GM21717 (cell line): ENCODE data around the gene ZNF202.

Experiments
- ATAC-seq: cut with Tn5 transposase; IDR thresholded peaks from one replicate; pipeline ENCODE4 v1.9.1; 2021; ENCODE audit warnings: mild to moderate bottlenecking, moderate library complexity; ENCODE audit not compliant: unreplicated experiment

ZNF202 gene

GRCh38 chr11:123684601-123685000 is 56.9 kb downstream of the ZNF202 start:
- ATAC-seq: no peak

DNA sequence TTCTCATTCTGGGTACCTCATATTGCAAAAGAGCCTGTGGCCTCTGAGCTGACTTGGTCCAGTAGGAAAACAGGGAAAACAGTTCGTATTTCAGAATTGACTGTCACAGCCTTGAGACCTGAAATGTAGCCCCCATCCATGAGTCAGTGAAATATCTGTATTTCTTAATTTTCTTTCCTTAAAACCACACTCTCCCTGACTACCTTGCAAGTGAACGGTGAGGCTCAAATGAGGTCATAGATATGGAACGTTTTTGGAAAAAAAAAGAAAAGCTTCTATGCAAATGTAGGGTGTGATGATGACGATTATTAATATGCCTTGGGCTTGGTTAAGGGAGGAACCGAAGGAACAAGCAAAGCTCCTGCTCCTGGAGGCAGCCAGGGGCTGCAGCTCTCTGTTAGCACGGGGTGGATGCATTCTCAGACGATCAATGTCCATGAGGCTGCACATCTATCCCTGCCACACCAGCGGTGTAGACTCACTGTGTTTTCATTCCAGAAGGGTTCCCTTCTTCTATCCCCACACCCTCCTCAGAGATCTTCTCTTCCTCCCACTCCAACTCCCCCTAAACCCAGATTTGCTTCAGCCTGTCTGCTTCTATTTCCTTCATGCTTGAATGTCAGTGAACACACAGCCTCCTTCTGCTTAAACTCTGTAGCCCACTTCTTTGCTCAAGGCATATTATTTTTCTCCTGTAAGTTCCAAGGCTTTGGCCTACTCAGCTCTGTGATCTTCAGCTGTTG is 57.9 kb downstream of the ZNF202 start:
- ATAC-seq: no peak

DNA sequence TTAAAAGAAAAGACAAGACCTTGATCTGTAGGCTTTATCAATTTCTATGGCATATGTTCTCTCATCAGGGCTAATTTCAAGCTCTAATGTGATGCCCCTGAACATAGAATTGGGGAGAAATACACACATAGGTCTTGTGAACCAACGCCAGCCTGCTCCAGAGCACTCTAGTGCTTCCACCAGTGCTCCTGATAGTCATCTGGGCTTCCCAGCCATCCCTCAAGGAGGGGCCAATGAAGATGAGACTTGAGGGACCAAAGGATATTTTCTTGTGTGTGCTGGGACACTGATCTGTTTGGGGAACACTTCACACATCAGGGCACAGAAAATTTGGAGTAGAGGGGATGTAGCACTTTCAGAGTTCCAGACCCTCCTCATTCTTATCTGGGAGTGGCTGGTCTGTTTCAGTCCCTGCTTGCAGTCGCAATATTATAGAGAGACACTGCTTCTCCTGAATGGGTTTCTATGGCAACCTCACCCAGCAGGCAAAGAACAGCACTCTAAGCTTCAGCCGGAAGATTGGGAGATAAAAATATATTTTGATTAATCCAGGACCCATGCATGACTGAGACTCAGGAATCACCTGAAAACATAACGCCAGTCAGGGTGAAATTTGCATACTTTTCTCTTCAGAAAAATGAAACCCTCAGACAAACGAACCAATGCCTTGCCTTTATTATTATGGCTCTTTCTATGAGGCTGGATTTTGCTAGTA is 58.6 kb downstream of the ZNF202 start:
- ATAC-seq: no peak

DNA sequence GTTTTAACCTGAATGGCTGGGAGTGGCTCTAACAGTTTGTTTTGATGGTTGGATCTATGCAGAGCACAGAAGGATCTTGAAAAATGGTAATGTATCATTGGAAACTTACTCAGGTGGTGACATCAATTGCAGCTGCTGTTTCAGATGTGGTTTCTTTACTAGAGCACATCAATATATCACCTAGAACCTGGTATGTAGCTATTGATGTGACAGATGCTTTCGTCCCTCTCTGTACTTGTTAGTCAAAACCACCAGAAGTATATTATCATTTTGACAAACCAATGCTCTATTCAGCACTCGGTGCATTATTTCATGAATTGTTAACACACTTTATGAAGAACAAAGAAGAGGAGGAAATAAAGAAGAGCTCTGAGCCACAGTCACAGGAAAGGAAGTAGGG is 60.4 kb downstream of the ZNF202 start:
- ATAC-seq: no peak

DNA sequence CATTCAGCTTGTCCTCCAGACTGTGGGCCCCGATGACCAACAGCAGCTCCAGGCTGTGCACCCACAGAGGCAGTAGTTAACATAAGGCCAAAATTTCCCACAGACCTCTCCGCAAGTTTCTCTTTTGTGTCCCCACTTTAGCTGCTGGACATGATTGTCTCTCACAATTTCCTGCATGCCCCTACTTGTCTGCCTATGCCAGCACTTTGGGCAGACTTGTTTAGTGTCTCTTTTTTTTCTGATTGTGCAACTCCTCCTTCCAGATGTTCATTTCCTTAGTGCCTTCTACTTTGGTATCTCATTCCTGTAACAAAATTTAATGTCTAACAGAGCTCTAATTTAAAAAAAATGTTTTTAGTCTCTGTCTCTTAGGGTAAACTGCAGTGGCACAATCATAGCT is 63.2 kb downstream of the ZNF202 start:
- no peak for ATAC-seq

GRCh38 chr11:123677510-123677909 is 64.0 kb downstream of the ZNF202 start:
- ATAC-seq: no peak

DNA sequence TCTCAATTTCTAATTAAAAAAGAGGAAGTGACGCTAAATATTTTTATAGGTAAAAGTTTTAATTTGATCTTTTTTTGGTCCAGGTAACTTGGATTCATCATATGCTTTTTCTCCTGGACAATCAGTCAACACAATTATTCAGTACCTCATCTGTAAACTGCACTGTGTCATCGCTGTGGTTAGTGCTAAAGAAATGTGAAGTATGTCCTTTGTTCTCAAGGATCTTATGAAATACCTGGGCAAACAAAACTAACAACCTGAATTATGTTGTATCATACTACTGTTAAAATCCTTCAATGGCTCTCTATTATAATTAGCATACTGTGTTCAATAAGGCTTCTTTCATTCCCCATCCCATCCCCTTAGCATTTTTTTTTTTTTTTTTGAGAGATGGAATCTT is 67.2 kb downstream of the ZNF202 start:
- ATAC-seq: no peak
